GM18907 (cell line): Measurements from ENCODE around the gene SETX.

Experiments
- ATAC-seq: cut with Tn5 transposase; IDR thresholded peaks from one replicate; pipeline ENCODE4 v1.9.1; 2021; ENCODE audit warnings: mild to moderate bottlenecking, moderate library complexity; ENCODE audit not compliant: unreplicated experiment

The SETX gene

GRCh38 chr9:132224645-132225044 lies 130.1 kb downstream of the SETX start:
- no peak for ATAC-seq

GRCh38 chr9:132221941-132222340 lies 132.8 kb downstream of the SETX start:
- no peak for ATAC-seq

- no peak for ATAC-seq
These were observed 136.6 kb downstream of the SETX start for GRCh38 chr9:132218208-132218607.

DNA sequence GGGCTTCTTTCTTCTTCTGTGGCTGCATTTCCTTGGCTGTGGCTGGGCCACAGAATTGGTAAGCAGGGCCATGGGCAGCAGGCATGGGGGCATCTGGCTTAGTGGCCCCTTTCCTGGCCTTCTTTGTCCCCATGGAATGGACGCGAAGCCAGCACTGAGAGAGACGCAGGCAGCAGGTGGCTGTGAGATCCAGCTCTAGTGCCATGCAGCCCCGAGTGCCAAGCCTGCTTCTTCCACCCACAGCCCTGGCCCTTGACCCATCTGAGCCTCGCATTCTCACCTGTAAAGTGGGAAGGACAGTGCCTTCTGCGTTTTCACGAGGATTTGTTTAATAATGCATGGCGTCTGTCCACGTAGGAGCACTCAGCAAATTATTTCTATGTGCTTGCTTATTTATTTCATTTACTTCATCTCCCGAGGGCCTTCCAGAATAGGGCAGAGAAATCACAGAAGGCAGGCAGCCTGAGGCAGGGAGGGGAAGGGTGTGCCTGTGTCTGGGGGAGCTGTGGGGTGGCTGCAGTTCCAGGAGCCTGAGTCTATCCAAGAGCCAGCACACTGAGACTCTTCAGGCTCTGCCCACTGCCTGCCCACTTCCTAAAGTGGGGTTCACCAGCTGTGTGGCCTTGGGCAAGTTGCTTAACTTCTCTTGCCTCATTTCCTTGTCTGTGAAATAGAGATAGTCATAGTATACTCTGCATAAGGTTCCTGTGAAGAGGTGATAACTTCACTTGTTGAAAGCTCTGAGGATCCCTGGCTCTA lies 137.7 kb downstream of the SETX start:
- ATAC-seq: no peak

DNA sequence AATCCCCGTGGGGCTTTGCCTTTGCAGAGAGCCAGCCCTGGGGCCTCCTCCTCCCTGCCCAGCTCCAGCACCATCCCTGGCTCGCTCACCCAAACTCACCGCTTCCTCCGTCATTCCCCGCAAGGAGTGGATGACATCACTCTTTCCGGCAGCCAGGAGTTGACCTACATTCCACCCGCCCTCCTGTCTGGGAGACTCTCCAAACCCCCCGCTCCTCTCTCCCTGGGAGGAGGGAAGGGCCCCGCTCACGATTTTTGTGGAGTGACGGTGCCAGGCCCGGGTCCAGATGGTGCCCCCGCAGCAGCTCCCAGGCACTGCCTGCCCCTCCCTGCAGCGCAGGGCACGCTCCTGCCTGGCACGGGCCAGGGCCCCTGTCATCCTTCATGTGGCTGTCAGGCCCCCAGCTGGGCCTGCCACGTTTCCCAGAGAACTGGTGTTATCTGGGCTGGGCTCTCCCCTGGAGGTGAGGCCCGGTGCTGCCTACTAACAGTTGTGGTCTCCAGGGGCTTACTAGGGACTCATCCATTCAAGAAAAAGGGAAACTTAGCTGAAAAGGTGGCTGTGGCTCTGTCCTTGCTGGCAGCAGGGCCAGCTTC lies 140.7 kb downstream of the SETX start:
- no peak for ATAC-seq

GRCh38 chr9:132211570-132211969 lies 143.2 kb downstream of the SETX start:
- no peak for ATAC-seq
